Measurements from ENCODE around the gene ALG9.

DNA sequence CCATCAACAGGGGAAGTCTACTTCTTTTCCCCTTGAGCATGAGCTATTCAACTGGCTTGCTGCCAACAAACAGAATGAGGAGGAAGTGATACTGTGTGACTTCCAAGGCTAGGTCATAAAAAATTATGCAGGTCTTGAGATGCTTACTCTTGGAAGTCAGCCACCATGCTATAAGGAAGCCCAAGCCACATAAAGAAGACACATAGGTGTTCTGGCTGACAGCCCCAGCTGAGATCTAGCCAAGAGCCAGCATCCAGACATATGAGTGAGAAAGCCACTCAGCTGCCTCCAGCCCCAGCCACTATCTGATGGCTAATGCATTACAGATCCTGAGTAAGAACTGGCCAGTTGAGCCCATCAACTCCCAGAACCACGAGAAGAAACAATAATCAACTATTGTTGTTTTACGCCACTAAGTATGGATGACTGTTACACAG, 74.2 kb downstream of the ALG9 start:
- TF ChIP-seq ZNF175 (tag by site-specific recombination; IDR thresholded peaks at IDR 0.05) (no peak), ZNF76 (tag by site-specific recombination; IDR thresholded peaks at IDR 0.05; ENCODE audit: borderline replicate concordance, low read depth) (no peak), ZBTB21 (tag by site-specific recombination; IDR thresholded peaks at IDR 0.05) (no peak), ZNF23 (tag by site-specific recombination; IDR thresholded peaks at IDR 0.05; ENCODE audit: borderline replicate concordance) (no peak), ZNF510 (tag by site-specific recombination; IDR thresholded peaks at IDR 0.05; ENCODE audit: insufficient replicate concordance) (peak; percentile 31), SALL2 (tag by site-specific recombination; IDR thresholded peaks at IDR 0.05; ENCODE audit: borderline replicate concordance) (no peak), ZNF501 (tag by site-specific recombination; IDR thresholded peaks at IDR 0.05) (no peak), ZNF266 (tag by site-specific recombination; IDR thresholded peaks at IDR 0.05; ENCODE audit: low read depth) (no peak), ZNF664 (tag by site-specific recombination; IDR thresholded peaks at IDR 0.05) (no peak), ZBTB1 (tag by site-specific recombination; IDR thresholded peaks at IDR 0.05) (no peak)
- TF ChIP-seq, protein P1, sequence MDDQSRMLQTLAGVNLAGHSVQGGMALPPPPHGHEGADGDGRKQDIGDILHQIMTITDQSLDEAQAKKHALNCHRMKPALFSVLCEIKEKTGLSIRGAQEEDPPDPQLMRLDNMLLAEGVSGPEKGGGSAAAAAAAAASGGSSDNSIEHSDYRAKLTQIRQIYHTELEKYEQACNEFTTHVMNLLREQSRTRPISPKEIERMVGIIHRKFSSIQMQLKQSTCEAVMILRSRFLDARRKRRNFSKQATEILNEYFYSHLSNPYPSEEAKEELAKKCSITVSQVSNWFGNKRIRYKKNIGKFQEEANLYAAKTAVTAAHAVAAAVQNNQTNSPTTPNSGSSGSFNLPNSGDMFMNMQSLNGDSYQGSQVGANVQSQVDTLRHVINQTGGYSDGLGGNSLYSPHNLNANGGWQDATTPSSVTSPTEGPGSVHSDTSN (CRISPR knock-in tag; IDR thresholded peaks at IDR 0.05), result no peak
- TF ChIP-seq, protein P2, sequence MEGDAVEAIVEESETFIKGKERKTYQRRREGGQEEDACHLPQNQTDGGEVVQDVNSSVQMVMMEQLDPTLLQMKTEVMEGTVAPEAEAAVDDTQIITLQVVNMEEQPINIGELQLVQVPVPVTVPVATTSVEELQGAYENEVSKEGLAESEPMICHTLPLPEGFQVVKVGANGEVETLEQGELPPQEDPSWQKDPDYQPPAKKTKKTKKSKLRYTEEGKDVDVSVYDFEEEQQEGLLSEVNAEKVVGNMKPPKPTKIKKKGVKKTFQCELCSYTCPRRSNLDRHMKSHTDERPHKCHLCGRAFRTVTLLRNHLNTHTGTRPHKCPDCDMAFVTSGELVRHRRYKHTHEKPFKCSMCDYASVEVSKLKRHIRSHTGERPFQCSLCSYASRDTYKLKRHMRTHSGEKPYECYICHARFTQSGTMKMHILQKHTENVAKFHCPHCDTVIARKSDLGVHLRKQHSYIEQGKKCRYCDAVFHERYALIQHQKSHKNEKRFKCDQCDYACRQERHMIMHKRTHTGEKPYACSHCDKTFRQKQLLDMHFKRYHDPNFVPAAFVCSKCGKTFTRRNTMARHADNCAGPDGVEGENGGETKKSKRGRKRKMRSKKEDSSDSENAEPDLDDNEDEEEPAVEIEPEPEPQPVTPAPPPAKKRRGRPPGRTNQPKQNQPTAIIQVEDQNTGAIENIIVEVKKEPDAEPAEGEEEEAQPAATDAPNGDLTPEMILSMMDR (tag by site-specific recombination; IDR thresholded peaks at IDR 0.05), result no peak
- TF ChIP-seq, protein P3, sequence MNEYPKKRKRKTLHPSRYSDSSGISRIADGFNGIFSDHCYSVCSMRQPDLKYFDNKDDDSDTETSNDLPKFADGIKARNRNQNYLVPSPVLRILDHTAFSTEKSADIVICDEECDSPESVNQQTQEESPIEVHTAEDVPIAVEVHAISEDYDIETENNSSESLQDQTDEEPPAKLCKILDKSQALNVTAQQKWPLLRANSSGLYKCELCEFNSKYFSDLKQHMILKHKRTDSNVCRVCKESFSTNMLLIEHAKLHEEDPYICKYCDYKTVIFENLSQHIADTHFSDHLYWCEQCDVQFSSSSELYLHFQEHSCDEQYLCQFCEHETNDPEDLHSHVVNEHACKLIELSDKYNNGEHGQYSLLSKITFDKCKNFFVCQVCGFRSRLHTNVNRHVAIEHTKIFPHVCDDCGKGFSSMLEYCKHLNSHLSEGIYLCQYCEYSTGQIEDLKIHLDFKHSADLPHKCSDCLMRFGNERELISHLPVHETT (tag by site-specific recombination; IDR thresholded peaks at IDR 0.05), result no peak
- TF ChIP-seq, protein P4, sequence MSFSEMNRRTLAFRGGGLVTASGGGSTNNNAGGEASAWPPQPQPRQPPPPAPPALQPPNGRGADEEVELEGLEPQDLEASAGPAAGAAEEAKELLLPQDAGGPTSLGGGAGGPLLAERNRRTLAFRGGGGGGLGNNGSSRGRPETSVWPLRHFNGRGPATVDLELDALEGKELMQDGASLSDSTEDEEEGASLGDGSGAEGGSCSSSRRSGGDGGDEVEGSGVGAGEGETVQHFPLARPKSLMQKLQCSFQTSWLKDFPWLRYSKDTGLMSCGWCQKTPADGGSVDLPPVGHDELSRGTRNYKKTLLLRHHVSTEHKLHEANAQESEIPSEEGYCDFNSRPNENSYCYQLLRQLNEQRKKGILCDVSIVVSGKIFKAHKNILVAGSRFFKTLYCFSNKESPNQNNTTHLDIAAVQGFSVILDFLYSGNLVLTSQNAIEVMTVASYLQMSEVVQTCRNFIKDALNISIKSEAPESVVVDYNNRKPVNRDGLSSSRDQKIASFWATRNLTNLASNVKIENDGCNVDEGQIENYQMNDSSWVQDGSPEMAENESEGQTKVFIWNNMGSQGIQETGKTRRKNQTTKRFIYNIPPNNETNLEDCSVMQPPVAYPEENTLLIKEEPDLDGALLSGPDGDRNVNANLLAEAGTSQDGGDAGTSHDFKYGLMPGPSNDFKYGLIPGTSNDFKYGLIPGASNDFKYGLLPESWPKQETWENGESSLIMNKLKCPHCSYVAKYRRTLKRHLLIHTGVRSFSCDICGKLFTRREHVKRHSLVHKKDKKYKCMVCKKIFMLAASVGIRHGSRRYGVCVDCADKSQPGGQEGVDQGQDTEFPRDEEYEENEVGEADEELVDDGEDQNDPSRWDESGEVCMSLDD (tag by site-specific recombination; IDR thresholded peaks at IDR 0.05), result no peak

Measured in HEK293 (cell line).